GM04504 (cell line): Measurements from ENCODE around the gene ZNF566.
A peak's percentile ranks its signal among the peaks of the same experiment; 100 is the strongest.

Experiments
- DNase-seq: peaks from one replicate; pipeline ENCODE4 v3.0.0-alpha.2; 2012; ENCODE audit warnings: low read depth

The ZNF566 gene

GRCh38 chr19:36441339-36441738, 48.0 kb downstream of the ZNF566 start:
- DNase-seq, result no peak

GRCh38 chr19:36436531-36436930, 52.8 kb downstream of the ZNF566 start:
- DNase-seq, result no peak

GRCh38 chr19:36423925-36424324, 65.4 kb downstream of the ZNF566 start:
- no peak for DNase-seq

GRCh38 chr19:36421749-36422481, 67.4 kb downstream of the ZNF566 start:
- no peak for DNase-seq

GRCh38 chr19:36420961-36421748, 68.2 kb downstream of the ZNF566 start:
- no peak for DNase-seq

- peak; percentile 63 for DNase-seq
Measured at GRCh38 chr19:36418287-36419001, 70.9 kb downstream of the ZNF566 start, which contains the start of gene ZFP82. TSS of gene ZFP82 (minus strand) at chr19:36418644. CDS start at chr19:36409789, 8,855 bp downstream.

- no peak for DNase-seq
Measured at GRCh38 chr19:36417752-36418286, 71.5 kb downstream of the ZNF566 start.

GRCh38 chr19:36409841-36410240, 79.5 kb downstream of the ZNF566 start:
- DNase-seq, result no peak

GRCh38 chr19:36408101-36408500, 81.3 kb downstream of the ZNF566 start:
- DNase-seq, result no peak

GRCh38 chr19:36404498-36404897, 84.9 kb downstream of the ZNF566 start:
- no peak for DNase-seq

GRCh38 chr19:36401475-36401874, 87.9 kb downstream of the ZNF566 start:
- DNase-seq, result no peak

GRCh38 chr19:36398571-36398970, 90.8 kb downstream of the ZNF566 start:
- no peak for DNase-seq
